ENCODE results near the gene GCK.

GCK gene

DNA sequence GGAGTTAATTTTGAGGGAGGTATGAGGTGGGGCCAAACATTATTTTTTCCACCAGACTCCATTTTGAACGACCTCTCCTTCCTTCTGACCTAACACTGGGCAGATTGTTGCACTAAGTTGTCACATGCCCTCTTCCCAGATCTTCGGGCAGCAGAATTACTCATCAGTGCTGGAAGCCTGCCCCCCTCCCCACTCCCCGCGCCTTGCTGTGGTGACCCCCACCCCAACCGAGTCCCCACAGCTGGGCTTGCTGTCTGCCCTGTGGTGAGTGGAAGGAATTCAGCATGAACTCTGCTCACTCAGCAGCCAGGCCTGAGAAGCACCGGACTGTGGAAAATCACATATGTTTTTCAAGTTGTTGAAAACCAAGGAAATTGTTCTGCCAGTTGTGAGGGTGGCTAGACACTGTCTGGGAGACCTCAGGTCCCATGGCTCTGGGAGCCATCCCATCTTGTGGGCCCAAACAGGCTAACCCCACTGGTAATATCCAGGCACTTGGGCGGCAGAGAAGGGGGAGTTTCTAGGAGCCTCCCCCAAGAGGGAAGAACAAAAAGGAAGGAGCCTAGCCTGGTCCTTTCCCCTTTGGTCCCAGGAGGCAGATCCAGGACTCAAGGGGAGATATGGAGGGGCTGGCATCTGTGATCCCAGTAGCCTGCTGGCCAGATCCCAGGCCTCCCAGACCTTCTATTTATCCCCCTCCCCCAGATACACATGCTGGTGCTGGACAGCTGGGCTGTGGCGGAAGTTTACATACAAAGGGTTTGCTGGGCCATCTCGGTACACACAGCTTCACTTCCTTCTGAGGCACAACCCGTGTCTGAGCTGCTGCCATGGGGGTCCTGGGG, 88.6 kb downstream of the GCK start:
- Mint-ChIP-seq H3K4me1 (no peaks in the 10 kb centered on the region), H3K4me3 (no peak overlapping the region), H3K27me3 (peaks cover 23% of the 10 kb centered on the region), H3K36me3 (ENCODE audit: insufficient read depth) (peaks cover under 1% of the 10 kb centered on the region), H3K9me3 (no peaks in the 10 kb centered on the region), H3K27ac (ENCODE audit: low read depth) (no peak overlapping the region)
- DNase-seq (ENCODE audit: low spot score in 2 of 2) (no peak), ATAC-seq (replicated peaks; ENCODE audit: extremely low read depth, poor library complexity, severe bottlenecking) (no peak)

DNA sequence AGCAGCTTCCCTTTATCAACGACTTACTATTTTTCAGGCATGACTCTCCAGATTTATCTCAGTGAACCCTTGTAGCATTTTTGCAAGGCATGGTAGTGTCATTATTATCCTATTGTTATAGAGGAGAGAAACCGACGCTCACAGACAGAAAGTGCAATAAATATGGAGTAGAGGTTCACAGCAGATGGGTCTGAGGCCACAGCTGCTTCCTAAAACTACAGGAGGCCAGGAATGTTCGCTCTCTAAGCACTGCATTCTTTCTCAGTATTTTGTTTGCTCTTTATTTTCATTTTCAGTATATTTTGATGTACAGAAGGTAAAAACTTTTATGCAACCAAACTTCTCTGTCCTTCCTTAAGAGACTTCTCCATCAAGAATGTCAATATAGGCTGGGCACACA, 89.6 kb downstream of the GCK start:
- Mint-ChIP-seq H3K4me1 (no peaks in the 10 kb centered on the region), H3K27me3 (peaks cover 13% of the 10 kb centered on the region), H3K9me3 (no peaks in the 10 kb centered on the region), H3K36me3 (ENCODE audit: insufficient read depth) (no peaks in the 10 kb centered on the region), H3K4me3 (no peak overlapping the region), H3K27ac (ENCODE audit: low read depth) (no peak overlapping the region)
- ATAC-seq (replicated peaks; ENCODE audit: extremely low read depth, poor library complexity, severe bottlenecking), result no peak
- DNase-seq (ENCODE audit: low spot score in 2 of 2), result no peak

GRCh38 chr7:44098092-44099068, 90.9 kb downstream of the GCK start:
- no peak for ATAC-seq (replicated peaks; ENCODE audit: extremely low read depth, poor library complexity, severe bottlenecking)
- Mint-ChIP-seq H3K4me3 (no peak overlapping the region), H3K27me3 (peaks cover 9% of the 10 kb centered on the region), H3K9me3 (no peaks in the 10 kb centered on the region), H3K27ac (ENCODE audit: low read depth) (no peak overlapping the region), H3K36me3 (ENCODE audit: insufficient read depth) (no peaks in the 10 kb centered on the region), H3K4me1 (no peaks in the 10 kb centered on the region)
- no peak for DNase-seq (ENCODE audit: low spot score in 2 of 2)

DNA sequence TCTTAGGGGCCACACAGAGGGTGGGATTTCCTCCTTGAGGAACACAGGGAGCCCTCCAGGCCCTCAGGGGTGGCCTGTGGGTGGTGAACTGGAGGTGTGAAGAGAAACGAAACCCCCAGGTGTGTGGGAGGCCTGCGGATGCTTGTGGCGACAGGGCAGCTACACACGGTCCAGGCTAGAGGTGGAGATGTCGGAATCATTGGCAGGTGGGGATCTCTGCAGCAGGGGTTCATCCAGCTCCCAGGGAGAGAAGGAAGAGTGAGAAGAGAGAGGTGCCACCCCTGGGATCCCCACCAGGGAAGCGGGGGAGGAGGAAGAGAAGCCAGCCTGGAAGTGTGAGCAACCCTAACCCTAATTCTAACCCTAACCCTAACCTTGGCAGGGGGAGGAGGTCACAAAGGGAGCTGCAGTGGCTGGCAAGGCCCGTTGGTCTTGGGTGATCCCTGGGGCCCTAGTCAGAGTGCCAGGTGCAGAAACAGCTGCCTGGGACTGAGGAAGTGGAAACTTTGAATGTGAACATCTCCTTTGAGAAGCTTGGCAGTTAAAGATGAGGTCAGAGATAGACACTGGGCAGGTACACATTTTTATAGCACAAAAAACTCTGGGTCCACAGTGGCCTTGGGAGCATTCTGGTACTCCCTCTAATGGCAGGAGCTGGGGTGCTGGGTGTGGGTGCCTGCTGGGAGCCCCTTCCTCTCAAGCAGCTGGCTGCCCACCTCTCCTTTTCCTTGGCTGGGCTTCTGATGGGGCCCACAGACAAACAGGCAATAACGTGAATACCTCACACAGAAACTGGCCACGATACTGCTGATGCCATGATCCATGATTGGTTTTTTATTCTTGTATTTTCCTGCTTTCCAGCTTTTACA, 91.9 kb downstream of the GCK start:
- DNase-seq (ENCODE audit: low spot score in 2 of 2), result no peak
- no peaks in the 10 kb centered on the region for H3K4me1 Mint-ChIP-seq
- no peak overlapping the region for H3K27ac Mint-ChIP-seq (ENCODE audit: low read depth)
- no peaks in the 10 kb centered on the region for H3K9me3 Mint-ChIP-seq
- H3K27me3 Mint-ChIP-seq, result no peaks in the 10 kb centered on the region
- H3K4me3 Mint-ChIP-seq, result no peak overlapping the region
- no peak for ATAC-seq (replicated peaks; ENCODE audit: extremely low read depth, poor library complexity, severe bottlenecking)
- no peaks in the 10 kb centered on the region for H3K36me3 Mint-ChIP-seq (ENCODE audit: insufficient read depth)

- Mint-ChIP-seq H3K4me3 (no peak overlapping the region), H3K27ac (ENCODE audit: low read depth) (no peak overlapping the region), H3K27me3 (no peaks in the 10 kb centered on the region), H3K36me3 (ENCODE audit: insufficient read depth) (no peaks in the 10 kb centered on the region), H3K4me1 (no peaks in the 10 kb centered on the region), H3K9me3 (no peaks in the 10 kb centered on the region)
- DNase-seq (ENCODE audit: low spot score in 2 of 2) (no peak), ATAC-seq (replicated peaks; ENCODE audit: extremely low read depth, poor library complexity, severe bottlenecking) (no peak)
These were observed 92.8 kb downstream of the GCK start for GRCh38 chr7:44096326-44096881.

DNA sequence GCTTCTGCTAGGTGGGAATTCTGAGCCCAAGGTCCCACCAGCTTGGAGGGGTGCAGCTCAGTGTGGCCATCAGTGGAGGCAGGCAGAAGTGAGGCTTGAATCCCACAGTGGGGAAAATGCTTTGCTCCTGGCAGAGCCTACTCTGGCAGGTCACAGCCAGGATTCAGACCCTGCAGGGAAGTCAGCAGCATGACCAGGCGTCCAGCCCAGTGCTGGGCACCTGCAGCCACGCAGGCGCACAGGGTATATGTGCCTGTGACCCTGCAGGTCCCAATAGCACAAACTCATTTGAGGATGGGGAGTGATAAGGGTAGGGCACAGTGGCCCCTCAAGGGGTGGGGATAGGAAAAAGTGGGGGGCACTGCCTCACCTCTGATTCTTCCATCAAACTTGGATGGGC, 93.5 kb downstream of the GCK start:
- Mint-ChIP-seq H3K36me3 (ENCODE audit: insufficient read depth) (no peaks in the 10 kb centered on the region), H3K27ac (ENCODE audit: low read depth) (no peak overlapping the region), H3K27me3 (peaks cover 5% of the 10 kb centered on the region), H3K9me3 (no peaks in the 10 kb centered on the region), H3K4me3 (no peak overlapping the region), H3K4me1 (no peaks in the 10 kb centered on the region)
- no peak for ATAC-seq (replicated peaks; ENCODE audit: extremely low read depth, poor library complexity, severe bottlenecking)
- DNase-seq (ENCODE audit: low spot score in 2 of 2), result no peak

GRCh38 chr7:44094883-44095592, 94.2 kb downstream of the GCK start:
- Mint-ChIP-seq H3K27me3 (peaks cover 10% of the 10 kb centered on the region), H3K9me3 (no peaks in the 10 kb centered on the region), H3K27ac (ENCODE audit: low read depth) (no peak overlapping the region), H3K36me3 (ENCODE audit: insufficient read depth) (no peaks in the 10 kb centered on the region), H3K4me1 (no peaks in the 10 kb centered on the region), H3K4me3 (no peak overlapping the region)
- ATAC-seq (replicated peaks; ENCODE audit: extremely low read depth, poor library complexity, severe bottlenecking), result no peak
- no peak for DNase-seq (ENCODE audit: low spot score in 2 of 2)

DNA sequence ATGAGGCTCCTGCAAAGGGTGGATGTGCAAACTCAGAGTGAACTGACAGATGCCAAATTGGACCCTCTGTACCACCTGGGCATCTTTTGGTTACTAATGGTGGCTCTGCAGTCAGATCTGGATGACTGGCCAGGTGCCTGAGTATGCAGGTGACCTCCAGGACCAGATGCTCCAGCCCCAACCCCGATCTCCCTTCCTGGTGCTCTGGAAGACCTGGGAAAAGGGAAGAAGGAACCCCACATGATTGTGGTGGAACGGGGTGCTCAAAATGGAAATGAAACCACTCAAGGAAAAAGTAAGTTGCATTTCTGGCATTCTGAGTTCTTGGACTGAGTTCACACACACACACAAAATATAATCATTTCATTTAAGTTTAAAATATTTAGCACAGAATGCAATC, 94.9 kb downstream of the GCK start:
- no peaks in the 10 kb centered on the region for H3K4me1 Mint-ChIP-seq

More for the DNA sequence above, 94.9 kb downstream of the GCK start:
- Mint-ChIP-seq H3K27ac (ENCODE audit: low read depth) (peak overlapping the region; percentile 30), H3K4me3 (no peak overlapping the region), H3K9me3 (no peaks in the 10 kb centered on the region), H3K27me3 (peaks cover 10% of the 10 kb centered on the region), H3K36me3 (ENCODE audit: insufficient read depth) (no peaks in the 10 kb centered on the region)
- no peak for DNase-seq (ENCODE audit: low spot score in 2 of 2)
- no peak for ATAC-seq (replicated peaks; ENCODE audit: extremely low read depth, poor library complexity, severe bottlenecking)
